Mesendoderm (in vitro differentiated cells): ENCODE results near the gene FARP2.
"Not testable (repeated sequence)": the region's sequence is repeated elsewhere in the genome, so short reads cannot be mapped to it uniquely, and the experiment has no call there.

ENCODE experiments used
- DNase-seq: peaks from one replicate; pipeline ENCODE4 v3.0.0; 2013
- H2AK5ac ChIP-seq: 2 replicates; pipeline ENCODE4 v1.6.1; 2013; ENCODE audit warnings: low read length, inconsistent platforms
- H2BK120ac ChIP-seq: 2 replicates; pipeline ENCODE4 v1.6.1; 2013; ENCODE audit warnings: low read depth, mild to moderate bottlenecking, low read length, moderate library complexity, mixed read lengths
- H2BK15ac ChIP-seq: replicated peaks from 2 replicates; pipeline ENCODE4 v1.6.1; 2013; ENCODE audit warnings: low read depth, mild to moderate bottlenecking, moderate library complexity
- H2BK5ac ChIP-seq: 2 replicates; pipeline ENCODE4 v1.6.1; 2013; ENCODE audit warnings: low read length, inconsistent platforms
- H3K18ac ChIP-seq: 2 replicates; pipeline ENCODE4 v1.6.1; 2013; ENCODE audit warnings: mild to moderate bottlenecking, low read length, mixed read lengths
- H3K23ac ChIP-seq: one replicate; pipeline ENCODE4 v1.6.1; 2013; ENCODE audit warnings: low read length
- H3K27ac ChIP-seq: 2 replicates; pipeline ENCODE4 v1.5.1; 2013; ENCODE audit warnings: low read depth, mild to moderate bottlenecking, inconsistent platforms, low read length, moderate library complexity
- H3K27me3 ChIP-seq: 2 replicates; pipeline ENCODE4 v1.6.1; 2013; ENCODE audit warnings: low read length, control low read depth, mild to moderate bottlenecking, inconsistent platforms; ENCODE audit not compliant: insufficient read depth, poor library complexity
- H3K36me3 ChIP-seq: 2 replicates; pipeline ENCODE4 v1.6.1; 2013; ENCODE audit warnings: low read length, inconsistent platforms; ENCODE audit not compliant: control insufficient read depth, insufficient read depth
- H3K4ac ChIP-seq: one replicate; pipeline ENCODE4 v1.6.1; 2013; ENCODE audit warnings: low read depth, mild to moderate bottlenecking, low read length, moderate library complexity
- H3K4me1 ChIP-seq: 2 replicates; pipeline ENCODE4 v1.6.1; 2013; ENCODE audit warnings: low read depth, low read length, inconsistent platforms; ENCODE audit not compliant: control insufficient read depth
- H3K4me2 ChIP-seq: 2 replicates; pipeline ENCODE4 v1.6.1; 2013; ENCODE audit warnings: low read length
- H3K4me3 ChIP-seq: 2 replicates; pipeline ENCODE4 v1.5.1; 2013; ENCODE audit warnings: mild to moderate bottlenecking, low read length
- H3K56ac ChIP-seq: one replicate; pipeline ENCODE4 v1.6.1; 2013; ENCODE audit warnings: low read length
- H3K79me1 ChIP-seq: 2 replicates; pipeline ENCODE4 v1.6.1; 2013; ENCODE audit warnings: low read length, inconsistent platforms
- H3K79me2 ChIP-seq: 2 replicates; pipeline ENCODE4 v1.6.1; 2013; ENCODE audit warnings: mild to moderate bottlenecking, low read length; ENCODE audit not compliant: control insufficient read depth, insufficient read depth
- H3K9ac ChIP-seq: 2 replicates; pipeline ENCODE4 v1.6.1; 2013; ENCODE audit warnings: low read length, inconsistent platforms
- H4K5ac ChIP-seq: one replicate; pipeline ENCODE4 v1.6.1; 2013; ENCODE audit warnings: low read length
- H4K8ac ChIP-seq: one replicate; pipeline ENCODE4 v1.6.1; 2013; ENCODE audit warnings: low read depth, mild to moderate bottlenecking, control low read depth, low read length, moderate library complexity
- WGBS: extraction: QIAGEN DNeasy Blood & Tissue Kit; methylation state at CpG from one replicate; pipeline ENCODE4 v1.1.7; 2013; ENCODE audit warnings: low lambda C conversion rate, missing lambda C conversion rate; ENCODE audit not compliant: insufficient coverage; ENCODE audit errors: extremely low coverage; 5-methylcytosine and 5-hydroxymethylcytosine counted together

The FARP2 gene

GRCh38 chr2:241423489-241423888 lies 67.4 kb downstream of the FARP2 start:
- not testable (repeated sequence) for H3K4me1 ChIP-seq, H2BK5ac ChIP-seq, H3K27ac ChIP-seq, H3K18ac ChIP-seq, H3K27me3 ChIP-seq, H2BK120ac ChIP-seq, H2AK5ac ChIP-seq, H4K8ac ChIP-seq, H2BK15ac ChIP-seq, H3K9ac ChIP-seq, H3K79me1 ChIP-seq, H3K23ac ChIP-seq, H3K4me3 ChIP-seq, H3K56ac ChIP-seq, H3K36me3 ChIP-seq, DNase-seq, H3K4me2 ChIP-seq, H3K79me2 ChIP-seq, H4K5ac ChIP-seq, H3K4ac ChIP-seq
- no CpG with 5 or more reads among the region's 1 CpG for WGBS

- Histone ChIP-seq H3K36me3 (peaks cover 3% of the 10 kb centered on the region), H3K27me3 (no peaks in the 10 kb centered on the region), H3K4me2 (no peak overlapping the region), H3K18ac (no peak overlapping the region), H3K56ac (no peak overlapping the region), H2BK5ac (no peak overlapping the region), H3K9ac (no peak overlapping the region), H2AK5ac (no peak overlapping the region), H3K4me3 (no peak overlapping the region), H2BK120ac (no peak overlapping the region), H3K23ac (no peak overlapping the region), H4K8ac (no peak overlapping the region), H3K27ac (no peak overlapping the region), H2BK15ac (no peak overlapping the region), H3K4ac (no peak overlapping the region), H3K4me1 (no peaks in the 10 kb centered on the region), H3K79me2 (no peaks in the 10 kb centered on the region), H4K5ac (no peak overlapping the region), H3K79me1 (no peaks in the 10 kb centered on the region)
- no CpG with 5 or more reads among the region's 3 CpGs for WGBS
- no peak for DNase-seq
Observed at GRCh38 chr2:241425368-241425767, 69.3 kb downstream of the FARP2 start.

- H2BK15ac ChIP-seq = no peak overlapping the region
- no peaks in the 10 kb centered on the region for H3K79me2 ChIP-seq
- H2BK120ac ChIP-seq = no peak overlapping the region
- peaks cover 5% of the 10 kb centered on the region for H3K36me3 ChIP-seq
- no peak overlapping the region for H2AK5ac ChIP-seq
- no peak overlapping the region for H3K4ac ChIP-seq
- WGBS = no CpG with 5 or more reads among the region's 2 CpGs
- H3K4me2 ChIP-seq = no peak overlapping the region
- no peak overlapping the region for H3K56ac ChIP-seq
- H3K18ac ChIP-seq = no peak overlapping the region
- no peak overlapping the region for H4K8ac ChIP-seq
- no peaks in the 10 kb centered on the region for H3K27me3 ChIP-seq
- H3K4me1 ChIP-seq = no peaks in the 10 kb centered on the region
- no peak overlapping the region for H3K4me3 ChIP-seq
- no peak for DNase-seq
- H3K23ac ChIP-seq = no peak overlapping the region
- H3K9ac ChIP-seq = no peak overlapping the region
- H3K27ac ChIP-seq = no peak overlapping the region
- no peaks in the 10 kb centered on the region for H3K79me1 ChIP-seq
- H2BK5ac ChIP-seq = no peak overlapping the region
- no peak overlapping the region for H4K5ac ChIP-seq
Observed at GRCh38 chr2:241430178-241430577, 74.1 kb downstream of the FARP2 start.

GRCh38 chr2:241432824-241433448 lies 76.9 kb downstream of the FARP2 start:
- Histone ChIP-seq H3K9ac (no peak overlapping the region), H3K36me3 (peaks cover 5% of the 10 kb centered on the region), H3K56ac (no peak overlapping the region), H2AK5ac (no peak overlapping the region), H3K79me2 (no peaks in the 10 kb centered on the region), H3K4me2 (no peak overlapping the region), H3K18ac (no peak overlapping the region), H3K4ac (no peak overlapping the region), H2BK5ac (no peak overlapping the region), H4K8ac (no peak overlapping the region), H3K4me3 (no peak overlapping the region), H3K79me1 (no peaks in the 10 kb centered on the region), H3K27ac (no peak overlapping the region), H3K27me3 (no peaks in the 10 kb centered on the region), H3K23ac (no peak overlapping the region), H2BK15ac (no peak overlapping the region), H2BK120ac (no peak overlapping the region), H4K5ac (no peak overlapping the region), H3K4me1 (no peaks in the 10 kb centered on the region)
- no CpG with 5 or more reads among the region's 6 CpGs for WGBS
- no peak for DNase-seq

- WGBS = no CpG with 5 or more reads among the region's 2 CpGs
- Histone ChIP-seq H3K27me3 (no peaks in the 10 kb centered on the region), H3K79me2 (no peaks in the 10 kb centered on the region), H3K36me3 (peaks cover under 1% of the 10 kb centered on the region), H3K4me2 (no peak overlapping the region), H3K4ac (no peak overlapping the region), H3K27ac (no peak overlapping the region), H2BK120ac (no peak overlapping the region), H3K18ac (no peak overlapping the region), H3K4me3 (no peak overlapping the region), H4K5ac (no peak overlapping the region), H3K23ac (no peak overlapping the region), H3K4me1 (no peaks in the 10 kb centered on the region), H2AK5ac (no peak overlapping the region), H3K79me1 (no peaks in the 10 kb centered on the region), H2BK5ac (no peak overlapping the region), H4K8ac (no peak overlapping the region), H3K9ac (no peak overlapping the region), H2BK15ac (no peak overlapping the region), H3K56ac (no peak overlapping the region)
- DNase-seq = no peak
Observed at GRCh38 chr2:241437179-241437578, 81.1 kb downstream of the FARP2 start.

- no peak overlapping the region for H3K18ac ChIP-seq
- H3K4me3 ChIP-seq = no peak overlapping the region
- no peaks in the 10 kb centered on the region for H3K27me3 ChIP-seq
- no peak overlapping the region for H3K9ac ChIP-seq
- H3K4ac ChIP-seq = no peak overlapping the region
- H2AK5ac ChIP-seq = no peak overlapping the region
- no peak overlapping the region for H2BK120ac ChIP-seq
- H3K36me3 ChIP-seq = no peaks in the 10 kb centered on the region
- H2BK5ac ChIP-seq = no peak overlapping the region
- no peak overlapping the region for H3K23ac ChIP-seq
- H3K4me2 ChIP-seq = no peak overlapping the region
- no peak overlapping the region for H4K5ac ChIP-seq
- WGBS = no CpG with 5 or more reads among the region's 14 CpGs
- no peak overlapping the region for H3K56ac ChIP-seq
- H3K79me1 ChIP-seq = no peaks in the 10 kb centered on the region
- no peak overlapping the region for H3K27ac ChIP-seq
- H4K8ac ChIP-seq = no peak overlapping the region
- no peak for DNase-seq
- no peak overlapping the region for H2BK15ac ChIP-seq
- no peaks in the 10 kb centered on the region for H3K4me1 ChIP-seq
- H3K79me2 ChIP-seq = no peaks in the 10 kb centered on the region
Observed at GRCh38 chr2:241441492-241441891, 85.4 kb downstream of the FARP2 start.
